Measurements from ENCODE around the gene GUCY1A2. TPM values are rescaled to one million over a fixed set of nuclear protein-coding genes. Genes with fewer than 3 reads are reported as not detected.

Gene GUCY1A2
- total RNA-seq, 1 donor from 2014 or later = 17.8 TPM

- H3K36me3 Mint-ChIP-seq (ENCODE audit: low read depth, unreplicated experiment) = peaks cover 3% of the 10 kb centered on the region
- no peaks in the 10 kb centered on the region for H3K27me3 Mint-ChIP-seq (ENCODE audit: low read depth, unreplicated experiment)
- Histone ChIP-seq H4K20me1 (ENCODE audit: insufficient read depth, low read length) (no peaks in the 10 kb centered on the region), H3K4me2 (ENCODE audit: low read length) (no peak overlapping the region), H3K79me2 (ENCODE audit: insufficient read depth, low read length) (no peaks in the 10 kb centered on the region), H3K9ac (ENCODE audit: low read length) (no peak overlapping the region), H3K9me3 (ENCODE audit: insufficient read depth, low read depth, low read length) (no peaks in the 10 kb centered on the region), H2AFZ (ENCODE audit: low read depth, low read length) (no peak overlapping the region), H3K36me3 (ENCODE audit: insufficient read depth, low read length) (no peaks in the 10 kb centered on the region), H3K4me1 (ENCODE audit: insufficient read depth, low read length) (no peaks in the 10 kb centered on the region), H3K27me3 (ENCODE audit: insufficient read depth, low read length) (no peaks in the 10 kb centered on the region), H3K27ac (ENCODE audit: low read depth, low read length) (no peak overlapping the region), H3K4me3 (ENCODE audit: insufficient read depth, low read depth, low read length) (no peak overlapping the region)
- H3K27ac Mint-ChIP-seq (ENCODE audit: unreplicated experiment) = no peak overlapping the region
- H3K9me3 Mint-ChIP-seq (ENCODE audit: unreplicated experiment) = no peaks in the 10 kb centered on the region
- H3K4me3 Mint-ChIP-seq (ENCODE audit: unreplicated experiment) = no peak overlapping the region
- TF ChIP-seq EZH2 (IDR thresholded peaks at IDR 0.05; ENCODE audit: insufficient read depth, low read length) = no peak
- TF ChIP-seq, protein P1, sequence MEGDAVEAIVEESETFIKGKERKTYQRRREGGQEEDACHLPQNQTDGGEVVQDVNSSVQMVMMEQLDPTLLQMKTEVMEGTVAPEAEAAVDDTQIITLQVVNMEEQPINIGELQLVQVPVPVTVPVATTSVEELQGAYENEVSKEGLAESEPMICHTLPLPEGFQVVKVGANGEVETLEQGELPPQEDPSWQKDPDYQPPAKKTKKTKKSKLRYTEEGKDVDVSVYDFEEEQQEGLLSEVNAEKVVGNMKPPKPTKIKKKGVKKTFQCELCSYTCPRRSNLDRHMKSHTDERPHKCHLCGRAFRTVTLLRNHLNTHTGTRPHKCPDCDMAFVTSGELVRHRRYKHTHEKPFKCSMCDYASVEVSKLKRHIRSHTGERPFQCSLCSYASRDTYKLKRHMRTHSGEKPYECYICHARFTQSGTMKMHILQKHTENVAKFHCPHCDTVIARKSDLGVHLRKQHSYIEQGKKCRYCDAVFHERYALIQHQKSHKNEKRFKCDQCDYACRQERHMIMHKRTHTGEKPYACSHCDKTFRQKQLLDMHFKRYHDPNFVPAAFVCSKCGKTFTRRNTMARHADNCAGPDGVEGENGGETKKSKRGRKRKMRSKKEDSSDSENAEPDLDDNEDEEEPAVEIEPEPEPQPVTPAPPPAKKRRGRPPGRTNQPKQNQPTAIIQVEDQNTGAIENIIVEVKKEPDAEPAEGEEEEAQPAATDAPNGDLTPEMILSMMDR (IDR thresholded peaks at IDR 0.05; ENCODE audit: insufficient read depth, low read depth, low read length) = no peak
- FAIRE-seq = no peak
- no peak for DNase-seq (ENCODE audit: low read depth)
- H3K4me1 Mint-ChIP-seq (ENCODE audit: low read depth, unreplicated experiment) = no peaks in the 10 kb centered on the region
Measured at GRCh38 chr11:106950067-106950491, 68.2 kb downstream of the GUCY1A2 start.

- no peak overlapping the region for H3K4me3 ChIP-seq (ENCODE audit: insufficient read depth, low read depth, low read length)
- Mint-ChIP-seq H3K9me3 (ENCODE audit: unreplicated experiment) (no peaks in the 10 kb centered on the region), H3K36me3 (ENCODE audit: low read depth, unreplicated experiment) (peaks cover 4% of the 10 kb centered on the region), H3K4me1 (ENCODE audit: low read depth, unreplicated experiment) (peaks cover 7% of the 10 kb centered on the region), H3K4me3 (ENCODE audit: unreplicated experiment) (no peak overlapping the region), H3K27me3 (ENCODE audit: low read depth, unreplicated experiment) (no peaks in the 10 kb centered on the region), H3K27ac (ENCODE audit: unreplicated experiment) (no peak overlapping the region)
- H3K4me2 ChIP-seq (ENCODE audit: low read length) = no peak overlapping the region
- no peaks in the 10 kb centered on the region for H3K9me3 ChIP-seq (ENCODE audit: insufficient read depth, low read depth, low read length)
- H3K9ac ChIP-seq (ENCODE audit: low read length) = no peak overlapping the region
- H3K79me2 ChIP-seq (ENCODE audit: insufficient read depth, low read length) = no peaks in the 10 kb centered on the region
- no peak overlapping the region for H2AFZ ChIP-seq (ENCODE audit: low read depth, low read length)
- H4K20me1 ChIP-seq (ENCODE audit: insufficient read depth, low read length) = no peaks in the 10 kb centered on the region
- TF ChIP-seq, protein P1 (IDR thresholded peaks at IDR 0.05; ENCODE audit: insufficient read depth, low read depth, low read length) = no peak
- no peak for TF ChIP-seq EZH2 (IDR thresholded peaks at IDR 0.05; ENCODE audit: insufficient read depth, low read length)
- H3K27me3 ChIP-seq (ENCODE audit: insufficient read depth, low read length) = no peaks in the 10 kb centered on the region
- FAIRE-seq (no peak), DNase-seq (ENCODE audit: low read depth) (no peak)
- H3K27ac ChIP-seq (ENCODE audit: low read depth, low read length) = no peak overlapping the region
- H3K4me1 ChIP-seq (ENCODE audit: insufficient read depth, low read length) = no peaks in the 10 kb centered on the region
- H3K36me3 ChIP-seq (ENCODE audit: insufficient read depth, low read length) = no peaks in the 10 kb centered on the region
Measured at GRCh38 chr11:106943089-106943488, 75.2 kb downstream of the GUCY1A2 start.

- TF ChIP-seq, protein P1 (IDR thresholded peaks at IDR 0.05; ENCODE audit: insufficient read depth, low read depth, low read length) = no peak
- TF ChIP-seq EZH2 (IDR thresholded peaks at IDR 0.05; ENCODE audit: insufficient read depth, low read length) = no peak
- Mint-ChIP-seq H3K36me3 (ENCODE audit: low read depth, unreplicated experiment) (peaks cover 4% of the 10 kb centered on the region), H3K9me3 (ENCODE audit: unreplicated experiment) (no peaks in the 10 kb centered on the region), H3K27ac (ENCODE audit: unreplicated experiment) (no peak overlapping the region), H3K4me3 (ENCODE audit: unreplicated experiment) (no peak overlapping the region), H3K4me1 (ENCODE audit: low read depth, unreplicated experiment) (peaks cover 7% of the 10 kb centered on the region), H3K27me3 (ENCODE audit: low read depth, unreplicated experiment) (no peaks in the 10 kb centered on the region)
- no peak overlapping the region for H3K9ac ChIP-seq (ENCODE audit: low read length)
- no peak overlapping the region for H3K27ac ChIP-seq (ENCODE audit: low read depth, low read length)
- H2AFZ ChIP-seq (ENCODE audit: low read depth, low read length) = no peak overlapping the region
- FAIRE-seq = no peak
- H3K27me3 ChIP-seq (ENCODE audit: insufficient read depth, low read length) = no peaks in the 10 kb centered on the region
- no peaks in the 10 kb centered on the region for H3K79me2 ChIP-seq (ENCODE audit: insufficient read depth, low read length)
- no peaks in the 10 kb centered on the region for H4K20me1 ChIP-seq (ENCODE audit: insufficient read depth, low read length)
- no peaks in the 10 kb centered on the region for H3K9me3 ChIP-seq (ENCODE audit: insufficient read depth, low read depth, low read length)
- H3K4me3 ChIP-seq (ENCODE audit: insufficient read depth, low read depth, low read length) = no peak overlapping the region
- H3K4me2 ChIP-seq (ENCODE audit: low read length) = no peak overlapping the region
- no peaks in the 10 kb centered on the region for H3K36me3 ChIP-seq (ENCODE audit: insufficient read depth, low read length)
- no peak for DNase-seq (ENCODE audit: low read depth)
- H3K4me1 ChIP-seq (ENCODE audit: insufficient read depth, low read length) = no peaks in the 10 kb centered on the region
Measured at GRCh38 chr11:106939157-106939556, 79.1 kb downstream of the GUCY1A2 start.

All from astrocyte (in vitro differentiated cells and primary cell).